ENCODE results near the gene ASB10. TPM values are rescaled to one million over a fixed set of nuclear protein-coding genes. Genes with fewer than 3 reads are reported as not detected.
A peak's percentile ranks its signal among the peaks of the same experiment; 100 is the strongest.

ASB10 gene
- total and polyA plus RNA-seq, 2 of the 13 experiments (the other 11 are each of a cell fraction or from before 2014, with no cell fraction given), result not detected

GRCh38 chr7:151226875-151227782 is 40.1 kb upstream of the ASB10 start, which contains the start of gene ABCF2 (continued):
- TF ChIP-seq ATAD3A (CRISPR knock-in tag; IDR thresholded peaks at IDR 0.05) (no peak), RXRB (CRISPR knock-in tag; IDR thresholded peaks at IDR 0.05; ENCODE audit: borderline replicate concordance) (no peak; the same call in 1 of the 2 replicates), TCF12 (IDR thresholded peaks at IDR 0.05) (no peak), TCF12 (CRISPR knock-in tag; IDR thresholded peaks at IDR 0.05) (no peak), ONECUT2 (CRISPR knock-in tag; IDR thresholded peaks at IDR 0.05) (no peak), PCBP2 (optimal IDR thresholded peaks at IDR 0.05; ENCODE audit: low read depth, low read length, poor library complexity, severe bottlenecking) (no peak), ZNF564 (CRISPR knock-in tag; IDR thresholded peaks at IDR 0.05) (no peak), HOXA5 (CRISPR knock-in tag; IDR thresholded peaks at IDR 0.05) (peak; percentile 55), ELK4 (CRISPR knock-in tag; IDR thresholded peaks at IDR 0.05; ENCODE audit: borderline replicate concordance) (no peak), SRSF1 (optimal IDR thresholded peaks at IDR 0.05; ENCODE audit: low read depth, low read length) (peak; percentile 33), ZNF30 (CRISPR knock-in tag; IDR thresholded peaks at IDR 0.05) (no peak), ZSCAN9 (CRISPR knock-in tag; IDR thresholded peaks at IDR 0.05; ENCODE audit: borderline replicate concordance) (0 out of 2 replicates have a peak, but pooled peaks have one; percentile 24), ZNF616 (CRISPR knock-in tag; IDR thresholded peaks at IDR 0.05; ENCODE audit: low read depth) (0 out of 2 replicates have a peak, but pooled peaks have one; percentile 28), FOXA3 (CRISPR knock-in tag; IDR thresholded peaks at IDR 0.05) (peak; percentile 61), ZNF549 (CRISPR knock-in tag; IDR thresholded peaks at IDR 0.05) (no peak), ZNF619 (CRISPR knock-in tag; IDR thresholded peaks at IDR 0.05) (no peak), NFE2L2 (IDR thresholded peaks at IDR 0.05; ENCODE audit: low read length) (no peak), NFAT5 (CRISPR knock-in tag; IDR thresholded peaks at IDR 0.05) (no peak), SYNCRIP (IDR thresholded peaks at IDR 0.05; ENCODE audit: insufficient read depth, low read depth, low read length) (no peak), ZNF343 (CRISPR knock-in tag; IDR thresholded peaks at IDR 0.05) (no peak), KLF13 (CRISPR knock-in tag; IDR thresholded peaks at IDR 0.05) (no peak), E2F1 (CRISPR knock-in tag; IDR thresholded peaks at IDR 0.05) (peak; percentile 63), SALL1 (CRISPR knock-in tag; IDR thresholded peaks at IDR 0.05) (peak; percentile 75), CCDC6 (CRISPR knock-in tag; IDR thresholded peaks at IDR 0.05) (0 out of 2 replicates have a peak, but pooled peaks have one; percentile 12)
